HCT116 (cell line): ENCODE measurements around the gene ACAN. TPM values are rescaled to one million over a fixed set of nuclear protein-coding genes. Genes with fewer than 3 reads are reported as not detected.

ENCODE experiments used
- ATAC-seq: fragments of 200-7000 bp; cut with Tn5 transposase; 2 replicates; pipeline ENCODE4 v1.9.1; 2020; ENCODE audit warnings: mild to moderate bottlenecking, moderate library complexity
- BruUV-seq: library from RNA; stranded (reverse); fragments of 400-500 nt; replicated peaks from 2 replicates; lab custom pipeline; 2021; lab: Mats Ljungman, UMichigan
- CTCF ChIA-PET: fragments of 300-600 bp; sonication (Branson Sonifier 250); formaldehyde crosslinking; loops from one replicate; lab custom pipeline; 2021; ENCODE audit warnings: antibody characterized with exemption; lab: Charles Lee
- POLR2A ChIA-PET: fragments of 300-600, 350-600 bp; sonication (Branson Sonifier 250); formaldehyde crosslinking; loops from one replicate; lab custom pipeline; 2021; ENCODE audit warnings: antibody characterized with exemption; lab: Charles Lee
- RAD21 ChIA-PET, 2 experiments: fragments of 300-600 bp; sonication (Branson Sonifier 250); formaldehyde crosslinking; loops; one replicate each; lab custom pipeline; 2023; ENCODE audit warnings: low total read pairs in 2 of 2; ENCODE audit not compliant: uncharacterized antibody in 2 of 2, unreplicated experiment in 2 of 2, low non-redundant PET in 1 of 2; lab: Charles Lee
- DNase-seq: peaks from one replicate; pipeline ENCODE4 v3.0.0-alpha.2; 2010; ENCODE audit warnings: low read depth, low spot score
- H2AFZ ChIP-seq: fragments of 200-600 bp; shearing (Covaris generic), sonication (generic); 2 replicates; pipeline ENCODE4 v1.6.1; 2017; ENCODE audit warnings: low read depth, mixed run types, mixed read lengths, antibody characterized with exemption, low read length; ENCODE audit not compliant: poor library complexity, severe bottlenecking
- H3K27ac ChIP-seq: 2 replicates; pipeline ENCODE4 v1.5.1; 2012; ENCODE audit warnings: low read depth, low read length
- H3K27me3 ChIP-seq: fragments of 200-600 bp; sonication (generic); 2 replicates; pipeline ENCODE4 v1.6.1; 2016; ENCODE audit warnings: mixed run types, low read length, mixed read lengths; ENCODE audit not compliant: insufficient read depth
- H3K36me3 ChIP-seq, 2 experiments: fragments of 200-500 bp in 1 of 2; fragments of 200-600 bp in 1 of 2; sonication (Bioruptor generic) in 1 of 2; sonication (generic) in 1 of 2; 2 replicates each; pipeline versions ENCODE4 v1.5.1 to v1.6.1; 2014 to 2016; ENCODE audit warnings: low read length in 2 of 2, inconsistent platforms in 1 of 2, mixed read lengths in 1 of 2, mixed run types in 1 of 2; ENCODE audit not compliant: insufficient read depth in 2 of 2, control insufficient read depth in 1 of 2
- H3K4me1 ChIP-seq, 2 experiments: fragments of 200-600 bp in 1 of 2; sonication (generic) in 1 of 2; 2 replicates each; pipeline versions ENCODE4 v1.5.1 to v1.6.1; 2012 to 2017; ENCODE audit warnings: low read length in 2 of 2, inconsistent platforms in 1 of 2, mild to moderate bottlenecking in 1 of 2, mixed read lengths in 1 of 2, mixed run types in 1 of 2, moderate library complexity in 1 of 2; ENCODE audit not compliant: insufficient read depth in 2 of 2, control insufficient read depth in 1 of 2
- H3K4me2 ChIP-seq: fragments of 200-600 bp; sonication (generic); 2 replicates; pipeline ENCODE4 v1.6.1; 2017; ENCODE audit warnings: mixed run types, low read length, mixed read lengths
- H3K4me3 ChIP-seq, 2 experiments: fragments of 200-600 bp in 1 of 2; sonication (generic) in 1 of 2; replicated peaks in 1 of 2; 2 replicates each; pipeline ENCODE4 v1.5.1; 2011 to 2016; ENCODE audit warnings: low read length in 2 of 2, control low read depth in 1 of 2, low read depth in 1 of 2, mild to moderate bottlenecking in 1 of 2, mixed read lengths in 1 of 2, mixed run types in 1 of 2
- H3K79me2 ChIP-seq: fragments of 200-600 bp; sonication (generic); 2 replicates; pipeline ENCODE4 v1.6.1; 2017; ENCODE audit warnings: mild to moderate bottlenecking, mixed run types, low read length, moderate library complexity, mixed read lengths; ENCODE audit not compliant: insufficient read depth
- H3K9ac ChIP-seq: fragments of 200-600 bp; sonication (generic); 2 replicates; pipeline ENCODE4 v1.6.1; 2016; ENCODE audit warnings: low read length, mixed read lengths
- H3K9me2 ChIP-seq: fragments of 200-600 bp; sonication (generic), shearing (Covaris generic); 2 replicates; pipeline ENCODE4 v1.6.1; 2017; ENCODE audit warnings: mixed run types, mild to moderate bottlenecking, moderate library complexity; ENCODE audit not compliant: insufficient read depth
- H3K9me3 ChIP-seq, 2 experiments: fragments of 200-500 bp in 1 of 2; fragments of 200-600 bp in 1 of 2; sonication (Bioruptor generic) in 1 of 2; sonication (generic) in 1 of 2; 2 replicates each; pipeline ENCODE4 v1.6.1; 2014 to 2017; ENCODE audit warnings: low read length in 2 of 2, mixed read lengths in 2 of 2, inconsistent platforms in 1 of 2, low read depth in 1 of 2, mild to moderate bottlenecking in 1 of 2, mixed run types in 1 of 2, moderate library complexity in 1 of 2; ENCODE audit not compliant: control insufficient read depth in 1 of 2, insufficient read depth in 1 of 2
- H4K20me1 ChIP-seq: fragments of 200-600 bp; sonication (generic), shearing (Covaris generic); 2 replicates; pipeline ENCODE4 v1.6.1; 2017; ENCODE audit warnings: mixed run types, mild to moderate bottlenecking, moderate library complexity; ENCODE audit not compliant: insufficient read depth
- CBX3 ChIP-seq: IDR thresholded peaks from 2 replicates; pipeline ENCODE4 v1.6.1; 2012; ENCODE audit warnings: low read depth
- JUND ChIP-seq: IDR thresholded peaks from 2 replicates; pipeline ENCODE4 v1.6.1; 2012
- SP1 ChIP-seq: IDR thresholded peaks from 2 replicates; pipeline ENCODE4 v1.6.1; 2012; ENCODE audit warnings: low read depth
- TCF7L2 ChIP-seq: IDR thresholded peaks from 2 replicates; pipeline ENCODE4 v1.7.0; 2011; ENCODE audit warnings: borderline replicate concordance, inconsistent platforms; ENCODE audit not compliant: insufficient read depth, insufficient read length; ENCODE audit errors: extremely low read depth
- intact Hi-C: fragments of 100-400 bp; cut with micrococcal nuclease; formaldehyde crosslinking; loops from 2 replicates; pipeline ENCODE4 v1.10.0; 2022
- total RNA-seq: library from RNA; stranded (reverse); gene quantifications from one replicate; pipeline ENCODE4 v1.2.1, GENCODE V29; 2021; ENCODE audit not compliant: unreplicated experiment
- TF ChIP-seq, protein P1 (sequence below): IDR thresholded peaks from 2 replicates; pipeline ENCODE4 v1.6.1; 2012
- TF ChIP-seq, protein P2 (sequence below): IDR thresholded peaks from 2 replicates; pipeline ENCODE4 v1.6.1; 2012; ENCODE audit warnings: low read depth
- TF ChIP-seq, protein P3 (sequence below), 3 experiments: fragments of 200-600 bp in 1 of 3; sonication (generic) in 1 of 3; IDR thresholded peaks in 2 of 3; conservative IDR thresholded peaks in 1 of 3; 2 replicates each; pipeline ENCODE4 v1.5.1; 2012 to 2017; ENCODE audit warnings: low read depth in 2 of 3, low read length in 2 of 3, antibody characterized with exemption in 1 of 3, borderline replicate concordance in 1 of 3, control low read depth in 1 of 3, mild to moderate bottlenecking in 1 of 3, mixed read lengths in 1 of 3, mixed run types in 1 of 3, moderate library complexity in 1 of 3; ENCODE audit not compliant: insufficient read depth in 1 of 3
- TF ChIP-seq, protein P4 (sequence below): IDR thresholded peaks from 2 replicates; pipeline ENCODE4 v1.6.1; 2012

ACAN gene
- total RNA-seq, 1 experiment from 2014 or later, result not detected

DNA sequence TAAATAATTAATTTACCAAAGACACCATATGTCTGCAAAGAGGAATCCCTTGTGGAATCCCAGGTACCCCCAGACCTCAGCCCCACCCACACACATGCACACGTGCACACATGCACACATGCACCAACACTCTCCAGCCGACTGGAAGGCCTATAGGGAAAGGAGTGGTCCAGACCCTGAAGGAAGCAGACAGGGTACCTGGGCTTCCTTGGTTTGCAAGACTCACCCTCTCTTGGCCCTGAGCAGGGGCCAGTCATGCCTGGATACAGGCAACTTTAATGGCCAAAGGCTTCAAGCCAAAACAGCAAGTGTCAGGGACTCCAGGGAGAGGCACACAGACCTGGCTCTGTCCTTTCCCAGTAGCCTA lies 101.0 kb downstream of the ACAN start:
- no TSS peak for BruUV-seq
- H3K9ac ChIP-seq, result no peak overlapping the region
- 0 out of 4 replicates have a peak, but pooled peaks cover 0 to 2% of the 10 kb centered on the region in 2 experiments for H3K36me3 ChIP-seq
- intact Hi-C loops, result loop anchor here (1.0 to 2.0 kb wide), 2 partner anchors 113 to 273 kb away; no protein-coding TSS in a partner anchor
- H4K20me1 ChIP-seq, result no peaks in the 10 kb centered on the region
- TF ChIP-seq, protein P1, sequence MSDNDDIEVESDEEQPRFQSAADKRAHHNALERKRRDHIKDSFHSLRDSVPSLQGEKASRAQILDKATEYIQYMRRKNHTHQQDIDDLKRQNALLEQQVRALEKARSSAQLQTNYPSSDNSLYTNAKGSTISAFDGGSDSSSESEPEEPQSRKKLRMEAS, result no peak
- TF ChIP-seq SP1 (no peak), JUND (no peak), CBX3 (no peak), TCF7L2 (no peak)
- TF ChIP-seq, protein P2, sequence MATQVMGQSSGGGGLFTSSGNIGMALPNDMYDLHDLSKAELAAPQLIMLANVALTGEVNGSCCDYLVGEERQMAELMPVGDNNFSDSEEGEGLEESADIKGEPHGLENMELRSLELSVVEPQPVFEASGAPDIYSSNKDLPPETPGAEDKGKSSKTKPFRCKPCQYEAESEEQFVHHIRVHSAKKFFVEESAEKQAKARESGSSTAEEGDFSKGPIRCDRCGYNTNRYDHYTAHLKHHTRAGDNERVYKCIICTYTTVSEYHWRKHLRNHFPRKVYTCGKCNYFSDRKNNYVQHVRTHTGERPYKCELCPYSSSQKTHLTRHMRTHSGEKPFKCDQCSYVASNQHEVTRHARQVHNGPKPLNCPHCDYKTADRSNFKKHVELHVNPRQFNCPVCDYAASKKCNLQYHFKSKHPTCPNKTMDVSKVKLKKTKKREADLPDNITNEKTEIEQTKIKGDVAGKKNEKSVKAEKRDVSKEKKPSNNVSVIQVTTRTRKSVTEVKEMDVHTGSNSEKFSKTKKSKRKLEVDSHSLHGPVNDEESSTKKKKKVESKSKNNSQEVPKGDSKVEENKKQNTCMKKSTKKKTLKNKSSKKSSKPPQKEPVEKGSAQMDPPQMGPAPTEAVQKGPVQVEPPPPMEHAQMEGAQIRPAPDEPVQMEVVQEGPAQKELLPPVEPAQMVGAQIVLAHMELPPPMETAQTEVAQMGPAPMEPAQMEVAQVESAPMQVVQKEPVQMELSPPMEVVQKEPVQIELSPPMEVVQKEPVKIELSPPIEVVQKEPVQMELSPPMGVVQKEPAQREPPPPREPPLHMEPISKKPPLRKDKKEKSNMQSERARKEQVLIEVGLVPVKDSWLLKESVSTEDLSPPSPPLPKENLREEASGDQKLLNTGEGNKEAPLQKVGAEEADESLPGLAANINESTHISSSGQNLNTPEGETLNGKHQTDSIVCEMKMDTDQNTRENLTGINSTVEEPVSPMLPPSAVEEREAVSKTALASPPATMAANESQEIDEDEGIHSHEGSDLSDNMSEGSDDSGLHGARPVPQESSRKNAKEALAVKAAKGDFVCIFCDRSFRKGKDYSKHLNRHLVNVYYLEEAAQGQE, result no peak
- TF ChIP-seq, protein P3, sequence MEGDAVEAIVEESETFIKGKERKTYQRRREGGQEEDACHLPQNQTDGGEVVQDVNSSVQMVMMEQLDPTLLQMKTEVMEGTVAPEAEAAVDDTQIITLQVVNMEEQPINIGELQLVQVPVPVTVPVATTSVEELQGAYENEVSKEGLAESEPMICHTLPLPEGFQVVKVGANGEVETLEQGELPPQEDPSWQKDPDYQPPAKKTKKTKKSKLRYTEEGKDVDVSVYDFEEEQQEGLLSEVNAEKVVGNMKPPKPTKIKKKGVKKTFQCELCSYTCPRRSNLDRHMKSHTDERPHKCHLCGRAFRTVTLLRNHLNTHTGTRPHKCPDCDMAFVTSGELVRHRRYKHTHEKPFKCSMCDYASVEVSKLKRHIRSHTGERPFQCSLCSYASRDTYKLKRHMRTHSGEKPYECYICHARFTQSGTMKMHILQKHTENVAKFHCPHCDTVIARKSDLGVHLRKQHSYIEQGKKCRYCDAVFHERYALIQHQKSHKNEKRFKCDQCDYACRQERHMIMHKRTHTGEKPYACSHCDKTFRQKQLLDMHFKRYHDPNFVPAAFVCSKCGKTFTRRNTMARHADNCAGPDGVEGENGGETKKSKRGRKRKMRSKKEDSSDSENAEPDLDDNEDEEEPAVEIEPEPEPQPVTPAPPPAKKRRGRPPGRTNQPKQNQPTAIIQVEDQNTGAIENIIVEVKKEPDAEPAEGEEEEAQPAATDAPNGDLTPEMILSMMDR (IDR thresholded peaks at IDR 0.05 in 2 of 3, conservative IDR thresholded peaks at IDR 0.05 in 1 of 3; ENCODE audit: borderline replicate concordance in 1 of 3, insufficient read depth in 1 of 3, low read depth in 2 of 3, low read length in 2 of 3), result no peak
- TF ChIP-seq, protein P4, sequence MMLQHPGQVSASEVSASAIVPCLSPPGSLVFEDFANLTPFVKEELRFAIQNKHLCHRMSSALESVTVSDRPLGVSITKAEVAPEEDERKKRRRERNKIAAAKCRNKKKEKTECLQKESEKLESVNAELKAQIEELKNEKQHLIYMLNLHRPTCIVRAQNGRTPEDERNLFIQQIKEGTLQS, result no peak
- no peaks in the 10 kb centered on the region for H3K9me2 ChIP-seq
- no peak for ATAC-seq
- peaks cover 7 to 28% of the 10 kb centered on the region in 2 experiments; a peak in 3 of 4 replicates for H3K4me1 ChIP-seq
- DNase-seq, result no peak
- ChIA-PET RAD21 (interaction anchor here (0.6 to 1.9 kb wide), 6 partner anchors 97 to 274 kb away, joined by 3 to 10 read pairs (median 6); no protein-coding TSS in a partner anchor), CTCF (interaction anchor here (0.6 to 3.2 kb wide), 24 partner anchors 9 to 396 kb away, joined by 3 to 38 read pairs (median 6); partner anchors contain the start of genes ABHD2, HAPLN3 and MFGE8), POLR2A (interaction anchor here (1.0 to 1.5 kb wide), 2 partner anchors 8 to 113 kb away, joined by 3 to 5 read pairs; no protein-coding TSS in a partner anchor)
- H3K27me3 ChIP-seq, result no peaks in the 10 kb centered on the region
- H3K4me2 ChIP-seq, result peak overlapping the region; percentile 47; the same call in 1 of the 2 replicates
- H3K4me3 ChIP-seq, result no peak overlapping the region
- no peak overlapping the region for H3K27ac ChIP-seq
- no peaks in the 10 kb centered on the region for H3K9me3 ChIP-seq
- H3K79me2 ChIP-seq, result no peaks in the 10 kb centered on the region
- H2AFZ ChIP-seq, result no peak overlapping the region
